Fibroblast of skin of back (primary cell): ENCODE data around the gene C19orf53.
A peak's percentile ranks its signal among the peaks of the same experiment; 100 is the strongest.
"Not testable (repeated sequence)": the region's sequence is repeated elsewhere in the genome, so short reads cannot be mapped to it uniquely, and the experiment has no call there.

Experiments
- DNase-seq: peaks from one replicate; pipeline ENCODE4 v3.0.0-alpha.2; 2013

The C19orf53 gene

GRCh38 chr19:13764101-13764807, 10.0 kb upstream of the C19orf53 start, which contains the start of gene MRI1:
MRI1 (plus strand) TSS chr19:13764522; CDS start chr19:13764589, 67 bp downstream.
- DNase-seq: peak; percentile 49

DNA sequence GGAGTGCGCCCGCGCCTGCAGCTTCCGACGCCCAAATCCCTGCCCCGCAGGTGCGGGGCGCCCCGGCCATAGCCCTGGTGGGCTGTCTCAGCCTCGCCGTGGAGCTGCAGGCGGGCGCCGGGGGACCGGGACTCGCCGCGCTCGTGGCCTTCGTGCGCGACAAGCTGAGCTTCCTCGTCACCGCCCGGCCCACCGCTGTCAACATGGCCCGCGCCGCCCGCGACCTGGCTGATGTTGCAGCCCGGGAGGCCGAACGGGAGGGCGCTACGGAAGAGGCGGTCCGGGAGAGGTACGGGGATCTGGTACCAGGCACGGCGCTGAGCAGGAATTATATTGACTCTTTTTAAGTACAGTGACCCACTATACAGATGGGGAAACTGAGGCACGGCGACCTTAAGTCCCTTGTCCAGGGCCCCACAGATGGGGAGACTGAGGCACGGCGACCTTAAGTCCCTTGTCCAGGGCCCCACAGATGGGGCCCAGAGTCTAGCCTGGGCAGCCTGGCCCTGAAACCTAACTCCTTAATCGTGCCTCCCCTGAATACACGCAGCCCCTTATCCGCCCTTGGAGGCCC, 9.3 kb upstream of the C19orf53 start:
- DNase-seq: no peak

GRCh38 chr19:13765395-13766094, 8.7 kb upstream of the C19orf53 start:
- no peak for DNase-seq

- DNase-seq: no peak
Observed at GRCh38 chr19:13766095-13766481, 8.2 kb upstream of the C19orf53 start.

DNA sequence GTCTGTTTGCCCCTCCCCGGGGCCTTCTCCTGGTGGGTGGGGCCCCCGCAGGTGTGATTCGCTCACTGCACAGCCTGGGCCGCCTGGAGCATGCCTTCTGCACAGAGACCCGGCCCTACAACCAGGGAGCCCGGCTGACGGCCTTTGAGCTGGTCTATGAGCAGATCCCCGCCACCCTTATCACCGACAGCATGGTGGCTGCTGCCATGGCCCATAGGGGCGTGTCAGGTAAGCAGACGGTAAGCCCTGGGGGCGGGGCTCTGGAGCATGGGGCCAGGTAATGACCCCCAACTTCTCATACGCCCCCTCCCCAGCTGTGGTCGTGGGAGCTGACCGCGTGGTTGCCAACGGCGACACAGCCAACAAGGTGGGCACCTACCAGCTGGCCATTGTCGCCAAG, 5.7 kb upstream of the C19orf53 start:
- DNase-seq: no peak

- DNase-seq: no peak
Observed at GRCh38 chr19:13770013-13770635, 4.1 kb upstream of the C19orf53 start.

GRCh38 chr19:13778398-13778797, 4.1 kb downstream of the C19orf53 start:
- DNase-seq: no peak

- no peak for DNase-seq
Observed at GRCh38 chr19:13778847-13779246, 4.6 kb downstream of the C19orf53 start.

DNA sequence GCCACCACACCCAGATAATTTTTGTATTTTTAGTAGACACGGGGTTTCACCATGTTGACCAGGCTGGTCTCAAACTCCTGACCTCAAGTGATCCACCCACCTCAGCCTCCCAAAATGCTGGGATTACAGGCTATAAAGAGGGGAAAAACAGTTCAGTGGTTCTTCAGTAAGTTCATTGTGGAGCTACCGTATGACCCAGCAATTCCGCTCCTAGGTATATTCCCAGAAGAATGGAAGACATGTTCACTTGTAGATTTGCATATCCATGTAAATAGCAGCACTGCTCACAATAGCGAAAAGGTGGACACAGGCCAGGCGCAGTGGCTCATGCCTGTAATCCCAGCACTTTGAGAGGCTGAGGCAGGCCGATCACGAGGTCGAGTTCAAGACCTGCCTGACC, 5.5 kb downstream of the C19orf53 start:
- not testable (repeated sequence) for DNase-seq

DNA sequence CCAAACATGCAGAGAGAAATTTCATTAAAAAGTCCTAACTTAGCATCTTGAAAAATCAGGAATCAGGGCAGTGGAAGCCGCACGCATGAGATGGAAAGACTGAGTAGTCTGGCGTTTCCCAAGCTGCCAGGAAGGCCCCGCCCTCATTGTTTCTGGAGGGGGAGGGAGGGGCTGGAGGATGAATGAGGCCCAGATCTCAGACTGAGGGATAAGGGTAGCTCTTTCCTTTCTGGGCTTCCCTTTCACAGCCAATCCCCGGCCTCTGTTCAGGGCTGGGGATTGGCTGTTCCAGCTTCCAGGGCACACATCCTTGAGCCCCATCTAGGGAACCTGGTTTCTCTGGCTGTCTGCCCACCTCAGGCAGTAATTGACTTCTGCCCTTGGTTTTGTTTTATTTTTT, 7.3 kb downstream of the C19orf53 start:
- DNase-seq: peak; percentile 90

- DNase-seq: peak; percentile 52
Observed at GRCh38 chr19:13782537-13782936, 8.3 kb downstream of the C19orf53 start.

GRCh38 chr19:13783565-13784500, 9.6 kb downstream of the C19orf53 start:
- DNase-seq: no peak

- DNase-seq: peak; percentile 70
Observed at GRCh38 chr19:13784731-13785452, 10.6 kb downstream of the C19orf53 start.

- DNase-seq: peak; percentile 85
Observed at GRCh38 chr19:13788991-13789390, 14.7 kb downstream of the C19orf53 start.

- peak; percentile 53 for DNase-seq
Observed at GRCh38 chr19:13790354-13790753, 16.1 kb downstream of the C19orf53 start.

- DNase-seq: not testable (repeated sequence)
Observed at GRCh38 chr19:13793317-13793716, 19.1 kb downstream of the C19orf53 start.

DNA sequence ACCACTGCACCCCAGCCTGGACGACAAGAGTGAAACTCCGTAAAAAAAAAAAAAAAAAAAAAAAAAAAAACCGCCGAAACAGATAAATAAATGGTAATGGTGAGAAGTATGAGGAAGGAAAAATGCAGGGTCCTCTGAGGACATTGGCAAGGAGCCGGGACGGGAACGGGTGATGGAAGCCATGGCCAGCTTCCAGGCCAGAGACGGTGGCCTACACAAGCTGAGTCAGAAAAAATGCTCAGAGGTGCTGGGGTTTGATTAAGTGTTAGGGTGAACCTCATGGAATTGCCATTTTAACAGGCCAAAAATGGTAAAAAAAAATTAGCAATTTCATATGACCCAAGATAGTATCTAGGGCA, 20.1 kb downstream of the C19orf53 start:
- DNase-seq: peak; percentile 96

DNA sequence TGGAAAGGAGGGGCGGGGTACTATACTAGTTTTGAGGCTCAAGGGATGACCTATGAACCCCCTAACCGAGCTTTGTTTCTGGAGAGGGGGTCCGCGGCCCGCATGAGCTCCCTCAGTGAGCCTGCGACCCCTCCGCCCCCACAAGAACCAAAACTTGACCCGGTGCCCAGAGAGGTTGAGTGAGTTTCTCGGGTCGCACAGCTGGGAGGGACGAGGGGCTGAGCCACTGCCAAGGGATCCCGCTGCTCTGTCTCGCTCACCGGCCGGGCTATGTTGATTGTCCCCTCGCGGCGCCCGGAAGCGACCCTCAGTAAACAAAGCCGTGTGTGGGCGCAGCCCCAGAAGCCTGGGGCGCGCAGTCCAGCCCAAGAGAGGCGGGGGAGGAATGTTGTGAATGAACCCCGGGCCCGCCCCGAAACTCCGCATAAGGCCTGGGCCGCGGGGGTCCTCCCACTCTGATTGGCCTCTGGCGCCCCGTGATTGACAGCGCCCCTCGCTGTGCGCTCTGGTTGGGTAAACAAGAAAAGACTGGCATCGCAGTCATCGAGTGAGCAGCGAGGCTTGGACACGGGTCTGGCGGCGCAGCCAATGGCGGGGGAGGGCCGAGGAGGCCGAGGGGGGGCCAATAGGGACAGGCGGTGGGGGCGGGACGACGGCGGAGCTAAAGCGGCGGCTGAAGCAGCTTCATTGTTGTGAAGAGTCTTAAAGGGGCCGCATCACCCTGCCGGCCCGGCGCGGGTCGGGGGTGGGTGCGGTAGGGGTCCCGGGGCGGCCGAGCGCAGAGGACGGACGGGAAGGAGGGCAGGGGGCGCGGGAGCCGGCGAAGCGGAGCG, 20.7 kb downstream of the C19orf53 start, which contains the start of gene ZSWIM4:
Gene ZSWIM4 (plus strand): TSS at position 687 of the 833 bp plus-strand sequence. CDS start 206 bp downstream, outside the sequence.
- peak; percentile 100 for DNase-seq

GRCh38 chr19:13795595-13796300, 21.5 kb downstream of the C19orf53 start:
- DNase-seq: no peak
